SK-N-MC (cell line): ENCODE results near the gene PEBP1.

ENCODE experiments used
- DNase-seq: peaks from one replicate; pipeline ENCODE4 v3.0.0-alpha.2; 2011; ENCODE audit warnings: low read depth, low spot score
- H3K27ac ChIP-seq: fragments of 200-600 bp; sonication (generic); 2 replicates; pipeline ENCODE4 v1.5.1; 2016; ENCODE audit warnings: mixed run types
- H3K36me3 ChIP-seq: fragments of 200-600 bp; sonication (generic); 2 replicates; pipeline ENCODE4 v1.6.1; 2017; ENCODE audit warnings: antibody characterized with exemption, low read length, mixed read lengths; ENCODE audit not compliant: insufficient read depth
- H3K4me3 ChIP-seq: fragments of 200-600 bp; sonication (generic); 2 replicates; pipeline ENCODE4 v1.5.1; 2016
- H3K9ac ChIP-seq: fragments of 200-600 bp; sonication (generic); 2 replicates; pipeline ENCODE4 v1.8.0; 2017; ENCODE audit warnings: mixed run types, mixed read lengths; ENCODE audit not compliant: insufficient read length
- H3K9me3 ChIP-seq: fragments of 200-600 bp; sonication (generic); 2 replicates; pipeline ENCODE4 v1.6.1; 2017; ENCODE audit warnings: low read depth, mild to moderate bottlenecking, antibody characterized with exemption, low read length, moderate library complexity, mixed read lengths
- EZH2 ChIP-seq: fragments of 200-600 bp; sonication (generic); IDR thresholded peaks from one replicate; pipeline ENCODE4 v1.6.1; 2017; ENCODE audit warnings: antibody characterized with exemption
- FOXP2 ChIP-seq: optimal IDR thresholded peaks from 2 replicates; pipeline ENCODE3; 2011; ENCODE audit warnings: mild to moderate bottlenecking, moderate library complexity; ENCODE audit not compliant: insufficient read depth; ENCODE audit errors: extremely low read length, control extremely low read depth
- POLR2AphosphoS5 ChIP-seq: IDR thresholded peaks from 2 replicates; pipeline ENCODE4 v1.6.1; 2012; ENCODE audit warnings: mild to moderate bottlenecking, low read depth, low read length, borderline replicate concordance

Gene PEBP1

GRCh38 chr12:118145113-118145797 lies 9.3 kb downstream of the PEBP1 start:
- TF ChIP-seq FOXP2 (no peak), POLR2AphosphoS5 (no peak), EZH2 (no peak)
- H3K36me3 ChIP-seq = peaks cover 50% of the 10 kb centered on the region
- no peak overlapping the region for H3K9ac ChIP-seq
- DNase-seq = no peak
- H3K4me3 ChIP-seq = no peak overlapping the region
- no peaks in the 10 kb centered on the region for H3K9me3 ChIP-seq
- H3K27ac ChIP-seq = no peak overlapping the region

- no peak for DNase-seq
- Histone ChIP-seq H3K4me3 (no peak overlapping the region), H3K27ac (no peak overlapping the region), H3K9ac (no peak overlapping the region), H3K36me3 (peaks cover 45% of the 10 kb centered on the region), H3K9me3 (no peaks in the 10 kb centered on the region)
- TF ChIP-seq FOXP2 (no peak), POLR2AphosphoS5 (no peak), EZH2 (no peak)
Measured at GRCh38 chr12:118145798-118146156, 9.9 kb downstream of the PEBP1 start.

GRCh38 chr12:118148287-118148686 lies 12.4 kb downstream of the PEBP1 start:
- Histone ChIP-seq H3K4me3 (no peak overlapping the region), H3K9ac (no peak overlapping the region), H3K9me3 (no peaks in the 10 kb centered on the region), H3K36me3 (peaks cover 28% of the 10 kb centered on the region), H3K27ac (no peak overlapping the region)
- DNase-seq = no peak
- TF ChIP-seq EZH2 (no peak), FOXP2 (no peak), POLR2AphosphoS5 (no peak)

- H3K36me3 ChIP-seq = peaks cover 8% of the 10 kb centered on the region
- H3K9ac ChIP-seq = no peak overlapping the region
- no peak overlapping the region for H3K27ac ChIP-seq
- TF ChIP-seq FOXP2 (no peak), EZH2 (no peak), POLR2AphosphoS5 (no peak)
- no peak overlapping the region for H3K4me3 ChIP-seq
- no peaks in the 10 kb centered on the region for H3K9me3 ChIP-seq
- DNase-seq = no peak
Measured at GRCh38 chr12:118150625-118151024, 14.7 kb downstream of the PEBP1 start.

GRCh38 chr12:118151755-118152154 lies 15.8 kb downstream of the PEBP1 start:
- Histone ChIP-seq H3K36me3 (peaks cover 3% of the 10 kb centered on the region; the same call in 1 of the 2 replicates), H3K9me3 (no peaks in the 10 kb centered on the region), H3K27ac (no peak overlapping the region), H3K9ac (no peak overlapping the region), H3K4me3 (no peak overlapping the region)
- no peak for DNase-seq
- TF ChIP-seq POLR2AphosphoS5 (no peak), EZH2 (no peak)

GRCh38 chr12:118160536-118160935 lies 24.6 kb downstream of the PEBP1 start:
- Histone ChIP-seq H3K27ac (no peak overlapping the region), H3K9me3 (no peaks in the 10 kb centered on the region), H3K9ac (no peak overlapping the region), H3K4me3 (no peak overlapping the region), H3K36me3 (no peaks in the 10 kb centered on the region)
- no peak for DNase-seq
- TF ChIP-seq POLR2AphosphoS5 (no peak), FOXP2 (no peak), EZH2 (no peak)

- Histone ChIP-seq H3K36me3 (no peaks in the 10 kb centered on the region), H3K9me3 (no peaks in the 10 kb centered on the region), H3K4me3 (no peak overlapping the region), H3K9ac (no peak overlapping the region), H3K27ac (no peak overlapping the region)
- DNase-seq = no peak
- TF ChIP-seq FOXP2 (no peak), EZH2 (no peak), POLR2AphosphoS5 (no peak)
Measured at GRCh38 chr12:118164798-118165486, 29.0 kb downstream of the PEBP1 start.

GRCh38 chr12:118166946-118167345 lies 31.0 kb downstream of the PEBP1 start:
- no peak overlapping the region for H3K27ac ChIP-seq
- H3K36me3 ChIP-seq = no peaks in the 10 kb centered on the region; the same call in 1 of the 2 replicates
- H3K9ac ChIP-seq = no peak overlapping the region

More at GRCh38 chr12:118166946-118167345, 31.0 kb downstream of the PEBP1 start:
- Histone ChIP-seq H3K9me3 (no peaks in the 10 kb centered on the region), H3K4me3 (no peak overlapping the region)
- no peak for DNase-seq
- no peak for TF ChIP-seq FOXP2
- no peak for TF ChIP-seq EZH2
- TF ChIP-seq POLR2AphosphoS5 = no peak
